AG09319 (cell line): Measurements from ENCODE around the gene FOXP3.

ENCODE experiments used
- DNase-seq: peaks from one replicate; pipeline ENCODE4 v3.0.0-alpha.2; 2010; ENCODE audit warnings: low read depth; ENCODE audit errors: extremely low read depth
- TF ChIP-seq, protein P1 (sequence below): IDR thresholded peaks from 2 replicates; pipeline ENCODE4 v1.5.1; 2011; ENCODE audit warnings: low read depth, mild to moderate bottlenecking, inconsistent platforms, low read length, moderate library complexity

FOXP3 gene

DNA sequence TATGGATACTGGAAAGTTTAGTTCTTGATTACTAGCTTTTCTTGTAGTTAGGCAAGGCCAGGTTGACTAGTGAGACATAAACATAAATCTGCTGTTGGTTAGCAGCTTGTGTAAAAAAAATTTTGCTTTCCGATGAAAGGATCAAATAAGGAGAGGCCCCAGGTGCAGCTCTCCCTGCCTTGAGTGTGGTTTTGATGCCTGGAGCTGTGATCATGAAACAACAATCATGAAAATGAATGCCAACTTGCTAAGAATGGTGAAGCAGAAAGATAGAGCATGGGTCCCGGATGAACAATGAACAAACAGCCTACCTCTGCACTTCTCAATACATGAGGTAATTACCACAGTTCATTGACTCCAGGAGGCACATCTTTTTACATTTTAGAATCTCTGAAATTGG is 50.1 kb downstream of the FOXP3 start:
- DNase-seq, result no peak
- TF ChIP-seq, protein P1, sequence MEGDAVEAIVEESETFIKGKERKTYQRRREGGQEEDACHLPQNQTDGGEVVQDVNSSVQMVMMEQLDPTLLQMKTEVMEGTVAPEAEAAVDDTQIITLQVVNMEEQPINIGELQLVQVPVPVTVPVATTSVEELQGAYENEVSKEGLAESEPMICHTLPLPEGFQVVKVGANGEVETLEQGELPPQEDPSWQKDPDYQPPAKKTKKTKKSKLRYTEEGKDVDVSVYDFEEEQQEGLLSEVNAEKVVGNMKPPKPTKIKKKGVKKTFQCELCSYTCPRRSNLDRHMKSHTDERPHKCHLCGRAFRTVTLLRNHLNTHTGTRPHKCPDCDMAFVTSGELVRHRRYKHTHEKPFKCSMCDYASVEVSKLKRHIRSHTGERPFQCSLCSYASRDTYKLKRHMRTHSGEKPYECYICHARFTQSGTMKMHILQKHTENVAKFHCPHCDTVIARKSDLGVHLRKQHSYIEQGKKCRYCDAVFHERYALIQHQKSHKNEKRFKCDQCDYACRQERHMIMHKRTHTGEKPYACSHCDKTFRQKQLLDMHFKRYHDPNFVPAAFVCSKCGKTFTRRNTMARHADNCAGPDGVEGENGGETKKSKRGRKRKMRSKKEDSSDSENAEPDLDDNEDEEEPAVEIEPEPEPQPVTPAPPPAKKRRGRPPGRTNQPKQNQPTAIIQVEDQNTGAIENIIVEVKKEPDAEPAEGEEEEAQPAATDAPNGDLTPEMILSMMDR, result no peak

DNA sequence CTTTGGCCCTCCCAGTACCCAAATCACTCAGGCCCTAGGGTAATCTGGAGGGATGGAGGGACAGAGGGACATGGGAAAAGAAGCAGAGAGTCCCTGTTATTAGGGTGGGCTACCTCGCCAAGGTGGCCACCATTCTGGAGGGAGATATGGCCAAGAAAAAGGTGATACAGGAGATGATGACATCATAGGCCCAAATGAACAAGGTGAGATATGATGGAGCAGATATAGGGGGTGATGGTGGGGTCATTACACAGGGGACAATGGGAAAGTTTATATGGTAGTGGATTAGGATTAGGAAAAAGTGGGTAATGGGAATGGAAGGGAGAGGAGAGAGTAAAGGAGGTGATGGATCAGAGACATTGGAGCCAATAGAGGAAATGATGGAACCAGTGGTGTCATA is 51.6 kb downstream of the FOXP3 start:
- DNase-seq, result no peak
- TF ChIP-seq, protein P1, result no peak

DNA sequence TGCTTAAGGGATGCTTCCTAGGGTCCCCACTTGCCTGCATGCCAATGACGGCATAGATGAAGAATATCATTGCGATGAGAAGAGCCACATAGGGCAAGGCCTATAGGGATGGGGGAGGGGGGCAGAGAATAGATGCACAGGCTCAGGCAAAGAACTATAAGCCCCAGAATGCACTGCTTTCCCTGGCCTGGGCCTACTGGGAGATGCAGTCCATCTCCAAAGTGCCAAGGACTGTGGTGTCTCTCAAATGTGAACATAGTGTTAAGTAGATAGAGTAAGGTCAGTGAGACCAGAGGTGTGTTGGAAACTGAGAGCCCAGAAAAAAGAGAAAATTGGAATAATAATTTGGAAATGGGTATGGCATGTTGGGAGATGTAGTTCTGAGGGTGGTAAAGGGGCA is 52.3 kb downstream of the FOXP3 start:
- TF ChIP-seq, protein P1, result no peak
- no peak for DNase-seq

DNA sequence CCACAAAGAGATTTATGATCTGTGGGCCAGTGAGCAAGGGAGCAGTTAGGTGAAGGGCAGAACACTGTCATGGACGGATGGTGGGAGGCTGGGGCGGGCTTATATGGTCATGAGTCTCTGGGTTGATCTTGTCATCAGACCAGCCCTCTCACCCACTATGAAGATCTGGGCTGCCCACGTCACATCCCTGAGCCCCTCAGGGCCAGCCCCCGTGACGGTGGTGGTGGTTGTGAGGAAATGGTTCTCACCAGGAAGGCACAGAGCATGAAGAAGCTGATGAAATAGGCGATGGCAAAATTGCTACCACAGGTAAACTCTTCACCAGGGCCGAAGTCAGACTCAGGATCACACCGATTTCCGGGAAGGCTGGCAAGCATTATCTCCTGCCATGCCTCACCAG is 53.4 kb downstream of the FOXP3 start:
- TF ChIP-seq, protein P1, result no peak
- no peak for DNase-seq

DNA sequence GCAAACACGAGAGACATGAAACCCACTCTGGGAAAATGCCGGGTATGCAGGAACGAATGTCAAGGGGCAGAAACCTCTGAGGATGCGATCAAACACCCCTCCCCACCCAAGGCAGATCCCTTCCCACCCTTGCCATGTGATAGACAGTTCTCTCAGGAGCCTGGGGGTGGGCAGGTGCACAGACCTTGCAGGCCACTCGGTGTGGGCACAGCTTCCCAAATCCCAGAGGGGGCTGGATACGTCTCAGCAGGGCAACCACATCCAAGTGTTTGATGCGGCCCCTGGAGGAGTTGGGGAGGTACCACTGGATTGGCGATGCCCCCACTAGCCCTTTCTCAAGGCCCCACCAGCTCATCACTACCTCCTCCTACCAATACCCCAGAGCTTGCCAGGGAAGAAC is 54.1 kb downstream of the FOXP3 start:
- TF ChIP-seq, protein P1, result no peak
- no peak for DNase-seq

DNA sequence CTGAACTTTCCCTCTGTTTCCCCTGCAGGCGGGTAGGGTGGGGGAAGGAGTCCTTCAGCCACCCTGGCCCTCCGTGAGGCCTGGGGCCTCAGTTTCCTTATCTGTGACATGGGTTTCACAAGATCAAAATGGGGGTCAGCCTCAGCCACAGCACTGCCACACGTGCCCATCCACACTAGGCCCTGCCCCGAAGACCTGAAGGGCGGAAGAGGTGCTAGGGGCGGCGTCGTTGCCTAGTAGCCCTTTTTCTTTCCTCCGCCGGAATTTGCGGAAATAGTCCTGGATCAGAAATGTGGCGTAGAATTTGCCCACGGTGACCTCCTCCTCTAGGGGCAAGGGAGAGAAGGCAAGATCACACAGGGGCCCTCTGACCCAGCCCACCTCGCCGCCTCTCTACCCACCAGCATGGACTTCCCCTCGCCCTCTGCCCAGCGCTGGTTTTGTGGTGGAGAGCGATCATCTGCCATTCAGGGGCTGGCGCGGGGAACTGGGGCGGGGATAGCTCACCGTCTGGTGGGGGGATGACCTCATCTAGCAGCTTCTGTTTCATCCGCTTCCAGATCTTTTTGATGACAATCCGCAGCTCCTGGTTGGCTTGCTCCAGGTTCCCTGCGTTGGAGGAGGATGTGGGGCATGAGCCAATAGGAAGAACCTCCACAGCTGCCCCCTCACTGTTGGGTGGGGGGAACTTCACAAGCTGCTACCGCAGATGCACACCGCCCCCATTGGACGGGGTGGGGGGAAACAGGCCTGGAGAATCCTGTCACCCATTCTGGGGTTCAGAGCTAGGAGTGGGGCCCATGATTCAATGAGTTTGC is 54.9 kb downstream of the FOXP3 start:
- TF ChIP-seq, protein P1, result no peak
- no peak for DNase-seq

DNA sequence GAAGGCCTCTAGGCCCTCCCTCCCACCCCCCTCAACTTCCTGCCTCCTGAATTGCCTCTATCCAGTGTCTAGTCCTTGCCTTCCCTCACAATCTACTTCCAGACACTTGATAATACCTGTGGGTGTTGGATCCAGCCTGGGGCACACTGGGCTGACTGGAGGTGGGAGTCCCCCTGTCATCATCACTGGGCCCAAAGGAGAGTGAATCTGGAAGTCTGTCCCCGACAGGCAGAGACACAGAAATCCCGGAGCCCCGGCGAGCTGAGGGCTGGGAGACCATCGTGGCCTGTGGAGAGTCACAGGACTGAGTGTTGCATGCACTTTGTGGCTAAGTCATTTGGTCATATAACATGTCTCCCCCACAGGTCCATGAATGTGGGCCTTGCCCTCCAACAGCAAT is 56.1 kb downstream of the FOXP3 start:
- DNase-seq, result no peak
- TF ChIP-seq, protein P1, result no peak
